B cell (primary cell): ENCODE data around the gene SSBP2. TPM values are rescaled to one million over a fixed set of nuclear protein-coding genes. Genes with fewer than 3 reads are reported as not detected.

Experiments
- ATAC-seq: fragments of 200-7000 bp; cut with Tn5 transposase; one replicate; pipeline ENCODE4 v1.10.0; 2021; ENCODE audit warnings: low read depth, mild to moderate bottlenecking, moderate number of reproducible peaks, moderate library complexity
- CTCF ChIA-PET: fragments of 350-600 bp; sonication (Branson Sonifier 250); formaldehyde crosslinking; loops from one replicate; lab custom pipeline; 2021; ENCODE audit warnings: antibody characterized with exemption, inconsistent platforms; lab: Charles Lee
- POLR2A ChIA-PET: fragments of 350-600 bp; sonication (Branson Sonifier 250); formaldehyde crosslinking; loops from one replicate; lab custom pipeline; 2021; ENCODE audit warnings: antibody characterized with exemption; lab: Charles Lee
- DNase-seq: peaks from one replicate; pipeline ENCODE4 v3.0.0; 2013
- H2AFZ ChIP-seq: 2 replicates; pipeline ENCODE4 v1.6.1; 2012; ENCODE audit warnings: mild to moderate bottlenecking, low read depth, low read length; ENCODE audit not compliant: insufficient read depth, poor library complexity, severe bottlenecking
- H3K27ac ChIP-seq, 2 donors: 1 replicate in 1 of 2; 2 replicates in 1 of 2; pipeline ENCODE4 v1.5.1; 2012 to 2013; ENCODE audit warnings: low read length in 2 of 2, mild to moderate bottlenecking in 2 of 2, moderate library complexity in 1 of 2
- H3K27me3 ChIP-seq, 4 experiments: fragments of 200-600 bp in 1 of 4; sonication (generic) in 1 of 4; replicated peaks in 1 of 4; 1 replicate in 2 of 4; 2 replicates in 2 of 4; pipeline versions ENCODE4 v1.6.1 to v1.7.0; 2013 to 2016; ENCODE audit warnings: low read length in 3 of 4, mild to moderate bottlenecking in 2 of 4, mixed read lengths in 1 of 4, moderate library complexity in 1 of 4; ENCODE audit not compliant: insufficient read depth in 4 of 4, control insufficient read depth in 3 of 4; ENCODE audit errors: control extremely low read depth in 1 of 4
- H3K36me3 ChIP-seq, 2 experiments: replicated peaks in 1 of 2; 1 replicate in 1 of 2; 2 replicates in 1 of 2; pipeline versions ENCODE4 v1.6.1 to v1.7.1; 2013; ENCODE audit warnings: low read length in 1 of 2; ENCODE audit not compliant: insufficient read depth in 2 of 2, control insufficient read depth in 1 of 2; ENCODE audit errors: control extremely low read depth in 1 of 2, extremely low read depth in 1 of 2
- H3K4me1 ChIP-seq, 2 donors: fragments of 200-600 bp in 1 of 2; sonication (generic) in 1 of 2; 1 replicate in 1 of 2; 2 replicates in 1 of 2; pipeline versions ENCODE4 v1.5.1 to v1.6.1; 2013 to 2017; ENCODE audit warnings: low read length in 2 of 2; ENCODE audit not compliant: control insufficient read depth in 2 of 2, insufficient read depth in 2 of 2
- H3K4me2 ChIP-seq: replicated peaks from 2 replicates; pipeline ENCODE3; 2012; ENCODE audit warnings: mild to moderate bottlenecking, low read depth, low read length; ENCODE audit not compliant: poor library complexity, severe bottlenecking
- H3K4me3 ChIP-seq, 5 experiments: fragments of 200-600 bp in 1 of 5; sonication (generic) in 1 of 5; 1 replicate in 3 of 5; 2 replicates in 2 of 5; pipeline versions ENCODE4 v1.5.1 to v1.7.0; 2011 to 2016; ENCODE audit warnings: low read length in 4 of 5, mild to moderate bottlenecking in 4 of 5, low read depth in 2 of 5, control low read depth in 1 of 5, moderate library complexity in 1 of 5; ENCODE audit not compliant: insufficient read depth in 1 of 5; ENCODE audit errors: control extremely low read depth in 1 of 5, extremely low read depth in 1 of 5
- H3K79me2 ChIP-seq: fragments of 200-600 bp; sonication (generic); one replicate; pipeline ENCODE4 v1.6.0; 2016; ENCODE audit warnings: low read length; ENCODE audit not compliant: control insufficient read depth, insufficient read depth
- H3K9ac ChIP-seq: fragments of 200-600 bp; sonication (generic); 2 replicates; pipeline ENCODE4 v1.6.1; 2017; ENCODE audit warnings: mild to moderate bottlenecking, low read length, moderate library complexity
- H3K9me3 ChIP-seq, 3 donors: one replicate each; pipeline versions ENCODE4 v1.6.1 to v1.7.1; 2013; ENCODE audit warnings: low read length in 2 of 3; ENCODE audit not compliant: control insufficient read depth in 2 of 3, insufficient read depth in 1 of 3; ENCODE audit errors: control extremely low read depth in 1 of 3
- H4K20me1 ChIP-seq: 2 replicates; pipeline ENCODE4 v1.6.0; 2012; ENCODE audit warnings: mild to moderate bottlenecking, low read length; ENCODE audit not compliant: insufficient read depth, control insufficient read depth, poor library complexity, severe bottlenecking
- H3K27ac Mint-ChIP-seq: one replicate; pipeline ENCODE4 v1.8.0; 2021; ENCODE audit warnings: mixed read lengths
- H3K27me3 Mint-ChIP-seq: one replicate; pipeline ENCODE4 v1.8.0; 2021; ENCODE audit warnings: mixed read lengths
- H3K4me1 Mint-ChIP-seq: one replicate; pipeline ENCODE4 v1.8.0; 2021; ENCODE audit warnings: mixed read lengths
- H3K4me3 Mint-ChIP-seq: one replicate; pipeline ENCODE4 v1.8.0; 2021; ENCODE audit warnings: mixed read lengths
- H3K9me3 Mint-ChIP-seq: one replicate; pipeline ENCODE4 v1.8.0; 2022; ENCODE audit warnings: mixed read lengths; ENCODE audit not compliant: insufficient read depth
- EZH2 ChIP-seq: IDR thresholded peaks from 2 replicates; pipeline ENCODE4 v1.6.1; 2012; ENCODE audit warnings: borderline replicate concordance, low read depth, mild to moderate bottlenecking, moderate library complexity, low read length; ENCODE audit not compliant: insufficient read depth, poor library complexity, severe bottlenecking
- WGBS: methylation state at CpG from one replicate; pipeline ENCODE4 v1.1.5; 2013; ENCODE audit warnings: missing lambda C conversion rate; ENCODE audit not compliant: insufficient coverage; 5-methylcytosine and 5-hydroxymethylcytosine counted together
- intact Hi-C: fragments of 100-400 bp; cut with micrococcal nuclease; formaldehyde crosslinking; loops from one replicate; pipeline ENCODE4 v1.10.0; 2022
- polyA plus RNA-seq: library from polyadenylated mRNA; depleted of rRNA; stranded (reverse); fragments of >200 nt; gene quantifications from 2 replicates; pipeline ENCODE4 v1.2.3, GENCODE V29; 2012
- total RNA-seq, 2 donors: library from RNA; stranded (reverse); fragments of 120-200 nt in 1 of 2; gene quantifications; 1 replicate in 1 of 2; 2 replicates in 1 of 2; pipeline versions ENCODE4 v1.2.3 to v1.2.4, GENCODE V29; 2013 to 2022
- TF ChIP-seq, protein P1 (sequence below): fragments of 200-600 bp; IDR thresholded peaks from one replicate; pipeline ENCODE4 v1.8.0; 2022; ENCODE audit warnings: antibody characterized with exemption, mild to moderate bottlenecking

Gene SSBP2
- total and polyA plus RNA-seq, 2 donors (not counting 1 experiment from before 2014, with no cell fraction given): 40.9 to 49.6 TPM

DNA sequence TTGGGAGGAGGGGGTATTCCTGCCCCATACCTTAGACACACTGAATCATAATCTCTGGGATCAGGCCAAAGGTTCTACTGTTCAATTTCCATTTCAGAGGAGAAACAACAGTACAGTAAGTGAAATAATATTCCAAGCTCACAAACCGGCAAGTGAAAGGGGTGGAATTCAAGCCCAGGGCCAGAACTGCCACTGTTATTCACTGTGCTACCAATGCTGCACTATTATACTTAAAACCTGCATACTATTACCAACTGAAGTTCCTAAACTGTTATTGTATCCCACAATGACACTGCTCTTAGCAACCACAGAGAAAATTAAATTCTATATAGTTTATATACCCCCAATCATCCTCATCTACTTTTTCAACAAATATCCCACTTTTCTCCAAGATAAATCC is 24.6 kb downstream of the SSBP2 start:
- no peak overlapping the region for H3K9ac ChIP-seq
- H3K4me1 ChIP-seq: peaks cover 0 to 12% of the 10 kb centered on the region in 2 donors
- DNase-seq: no peak
- peaks cover 93% of the 10 kb centered on the region for H3K79me2 ChIP-seq
- intact Hi-C loops: no loop called here
- H3K4me2 ChIP-seq: no peak overlapping the region
- no peak overlapping the region for H3K27ac ChIP-seq
- no peak overlapping the region for H3K27ac Mint-ChIP-seq
- peaks cover 35% of the 10 kb centered on the region for H4K20me1 ChIP-seq
- no peaks in the 10 kb centered on the region for H3K27me3 Mint-ChIP-seq
- no peaks in the 10 kb centered on the region for H3K27me3 ChIP-seq
- ChIA-PET POLR2A (no interaction called here), CTCF (no interaction called here)
- no peak overlapping the region for H3K4me3 ChIP-seq
- no peak overlapping the region for H2AFZ ChIP-seq
- H3K9me3 Mint-ChIP-seq: no peaks in the 10 kb centered on the region
- H3K36me3 ChIP-seq: no peaks in the 10 kb centered on the region
- H3K9me3 ChIP-seq: no peaks in the 10 kb centered on the region
- no peak overlapping the region for H3K4me3 Mint-ChIP-seq
- H3K4me1 Mint-ChIP-seq: peaks cover 62% of the 10 kb centered on the region
- ATAC-seq: no peak
- no peak for TF ChIP-seq EZH2
- TF ChIP-seq, protein P1, sequence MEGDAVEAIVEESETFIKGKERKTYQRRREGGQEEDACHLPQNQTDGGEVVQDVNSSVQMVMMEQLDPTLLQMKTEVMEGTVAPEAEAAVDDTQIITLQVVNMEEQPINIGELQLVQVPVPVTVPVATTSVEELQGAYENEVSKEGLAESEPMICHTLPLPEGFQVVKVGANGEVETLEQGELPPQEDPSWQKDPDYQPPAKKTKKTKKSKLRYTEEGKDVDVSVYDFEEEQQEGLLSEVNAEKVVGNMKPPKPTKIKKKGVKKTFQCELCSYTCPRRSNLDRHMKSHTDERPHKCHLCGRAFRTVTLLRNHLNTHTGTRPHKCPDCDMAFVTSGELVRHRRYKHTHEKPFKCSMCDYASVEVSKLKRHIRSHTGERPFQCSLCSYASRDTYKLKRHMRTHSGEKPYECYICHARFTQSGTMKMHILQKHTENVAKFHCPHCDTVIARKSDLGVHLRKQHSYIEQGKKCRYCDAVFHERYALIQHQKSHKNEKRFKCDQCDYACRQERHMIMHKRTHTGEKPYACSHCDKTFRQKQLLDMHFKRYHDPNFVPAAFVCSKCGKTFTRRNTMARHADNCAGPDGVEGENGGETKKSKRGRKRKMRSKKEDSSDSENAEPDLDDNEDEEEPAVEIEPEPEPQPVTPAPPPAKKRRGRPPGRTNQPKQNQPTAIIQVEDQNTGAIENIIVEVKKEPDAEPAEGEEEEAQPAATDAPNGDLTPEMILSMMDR: no peak
- WGBS: no CpG with 5 or more reads among the region's 1 CpG

DNA sequence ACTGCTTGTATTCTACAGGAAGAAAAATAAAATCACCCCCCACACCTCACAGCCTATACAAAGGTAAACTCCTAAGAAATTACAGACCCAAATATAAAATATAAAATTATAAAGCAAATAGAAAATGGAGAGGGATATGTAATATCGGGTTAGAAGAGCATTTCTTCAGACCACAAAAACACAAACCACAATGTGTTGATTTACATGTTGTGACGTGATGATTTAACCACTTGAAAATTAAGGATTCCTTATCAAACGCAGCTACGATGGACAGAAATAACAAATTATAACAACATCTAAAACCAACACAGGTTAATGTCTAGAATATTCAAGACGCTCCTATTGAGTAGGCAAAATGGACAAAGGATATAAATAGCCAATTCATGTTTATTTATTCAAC is 26.3 kb downstream of the SSBP2 start:
- POLR2A ChIA-PET: no interaction called here
- H3K4me1 Mint-ChIP-seq: peaks cover 74% of the 10 kb centered on the region
- no peak overlapping the region for H3K4me3 Mint-ChIP-seq
- no peak overlapping the region for H2AFZ ChIP-seq
- H3K4me2 ChIP-seq: peak overlapping the region; percentile 11
- no peak overlapping the region for H3K9ac ChIP-seq
- WGBS: no CpG with 5 or more reads among the region's 5 CpGs
- no peak overlapping the region for H3K27ac Mint-ChIP-seq
- H3K9me3 Mint-ChIP-seq: no peaks in the 10 kb centered on the region
- H3K36me3 ChIP-seq: no peaks in the 10 kb centered on the region
- no peak overlapping the region for H3K4me3 ChIP-seq
- H4K20me1 ChIP-seq: peaks cover 43% of the 10 kb centered on the region
- DNase-seq: no peak
- H3K4me1 ChIP-seq: peaks cover 0 to 20% of the 10 kb centered on the region in 2 donors
- CTCF ChIA-PET: no interaction called here
- H3K79me2 ChIP-seq: peaks cover 94% of the 10 kb centered on the region
- intact Hi-C loops: no loop called here
- ATAC-seq: no peak
- TF ChIP-seq, protein P1: no peak
- TF ChIP-seq EZH2: no peak
- H3K27me3 Mint-ChIP-seq: no peaks in the 10 kb centered on the region
- H3K27me3 ChIP-seq: no peaks in the 10 kb centered on the region
- H3K27ac ChIP-seq: no peak overlapping the region
- H3K9me3 ChIP-seq: no peaks in the 10 kb centered on the region
